Esophagus muscularis mucosa (tissue), 4 donors: Measurements from ENCODE around the gene HINT1. TPM values are rescaled to one million over a fixed set of nuclear protein-coding genes. Genes with fewer than 3 reads are reported as not detected.
"Not testable (repeated sequence)": the region's sequence is repeated elsewhere in the genome, so short reads cannot be mapped to it uniquely, and the experiment has no call there.

Source experiments
- DNase-seq: peaks from one replicate; pipeline ENCODE4 v3.0.0-alpha.2; 2017; ENCODE audit errors: extremely low spot score
- H3K27ac ChIP-seq, 4 donors: fragments of 200-600 bp; sonication (generic); replicated peaks in 1 of 4; 1 replicate in 3 of 4; 2 replicates in 1 of 4; pipeline ENCODE4 v1.5.1; 2016 to 2019; ENCODE audit warnings: mild to moderate bottlenecking in 1 of 4
- H3K27me3 ChIP-seq, 4 donors: fragments of 200-600 bp; sonication (generic); one replicate each; pipeline versions ENCODE4 v1.5.1 to v1.6.0; 2016 to 2019
- H3K36me3 ChIP-seq, 4 donors: fragments of 200-600 bp; sonication (generic); one replicate each; pipeline ENCODE4 v1.5.1; 2016 to 2019
- H3K4me1 ChIP-seq, 4 donors: fragments of 200-600 bp; sonication (generic); one replicate each; pipeline ENCODE4 v1.5.1; 2016 to 2019
- H3K4me3 ChIP-seq, 4 donors: fragments of 200-600 bp; sonication (generic); 1 replicate in 2 of 4; 2 replicates in 2 of 4; pipeline ENCODE4 v1.5.1; 2016 to 2019; ENCODE audit warnings: mild to moderate bottlenecking in 4 of 4, moderate library complexity in 1 of 4
- H3K9me3 ChIP-seq, 4 donors: fragments of 200-600 bp; sonication (generic); 1 replicate in 3 of 4; 2 replicates in 1 of 4; pipeline ENCODE4 v1.5.1; 2016 to 2019
- EP300 ChIP-seq: sonication (generic); formaldehyde crosslinking; IDR thresholded peaks from one replicate; pipeline ENCODE4 v1.6.1; 2017; ENCODE audit warnings: antibody characterized with exemption
- POLR2A ChIP-seq: fragments of 450-650 bp; IDR thresholded peaks from one replicate; pipeline ENCODE4 v1.6.1; 2017; ENCODE audit warnings: antibody characterized with exemption, moderate library complexity, mild to moderate bottlenecking, low read depth
- POLR2AphosphoS5 ChIP-seq, 2 donors: sonication (generic); formaldehyde crosslinking; IDR thresholded peaks; one replicate each; pipeline ENCODE4 v1.6.1; 2017; ENCODE audit warnings: antibody characterized with exemption in 2 of 2
- WGBS: methylation state at CpG from one replicate; pipeline ENCODE4 v1.1.5; 2018; 5-methylcytosine and 5-hydroxymethylcytosine counted together
- intact Hi-C: fragments of 100-400 bp; cut with DNase I; formaldehyde crosslinking; loops from one replicate; pipeline ENCODE4 v1.15.1; 2023
- total RNA-seq, 4 donors: library from RNA; depleted of rRNA; stranded (reverse); fragments of >200 nt; gene quantifications; one replicate each; pipeline versions ENCODE4 v1.1.0 to v1.2.1, GENCODE V29; 2016
- TF ChIP-seq, protein P1 (sequence below), 3 experiments: fragments of 200-600 bp in 2 of 3; fragments of 450-650 bp in 1 of 3; sonication (generic) in 2 of 3; IDR thresholded peaks; one replicate each; pipeline ENCODE4 v1.5.1; 2017 to 2019; ENCODE audit warnings: antibody characterized with exemption in 3 of 3, mild to moderate bottlenecking in 2 of 3, moderate library complexity in 1 of 3

The HINT1 gene
- total RNA-seq, 4 donors from 2014 or later = 129 to 251 (median 201) TPM

DNA sequence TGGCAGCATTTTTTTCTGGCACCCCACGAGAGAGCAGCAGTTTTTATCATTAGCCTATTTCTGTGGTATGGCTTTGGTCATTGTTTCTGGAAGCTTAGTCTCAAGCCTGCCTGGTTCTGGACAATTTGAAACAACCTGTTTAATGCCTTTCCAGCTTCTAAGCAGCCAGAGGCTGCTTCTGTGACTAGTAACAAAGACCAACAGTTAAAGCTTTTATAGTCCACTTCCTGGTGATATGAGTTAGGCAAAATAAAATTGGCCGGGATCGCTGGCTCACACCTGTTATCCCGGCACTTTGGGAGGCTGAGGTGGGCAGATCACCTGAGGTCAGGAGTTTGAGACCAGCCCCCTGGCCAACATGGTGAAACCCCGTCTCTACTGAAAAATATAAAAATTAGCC, 29.7 kb upstream of the HINT1 start:
- TF ChIP-seq POLR2A (no peak), EP300 (no peak), POLR2AphosphoS5 (IDR thresholded peaks at IDR 0.05) (no peak)
- TF ChIP-seq, protein P1, sequence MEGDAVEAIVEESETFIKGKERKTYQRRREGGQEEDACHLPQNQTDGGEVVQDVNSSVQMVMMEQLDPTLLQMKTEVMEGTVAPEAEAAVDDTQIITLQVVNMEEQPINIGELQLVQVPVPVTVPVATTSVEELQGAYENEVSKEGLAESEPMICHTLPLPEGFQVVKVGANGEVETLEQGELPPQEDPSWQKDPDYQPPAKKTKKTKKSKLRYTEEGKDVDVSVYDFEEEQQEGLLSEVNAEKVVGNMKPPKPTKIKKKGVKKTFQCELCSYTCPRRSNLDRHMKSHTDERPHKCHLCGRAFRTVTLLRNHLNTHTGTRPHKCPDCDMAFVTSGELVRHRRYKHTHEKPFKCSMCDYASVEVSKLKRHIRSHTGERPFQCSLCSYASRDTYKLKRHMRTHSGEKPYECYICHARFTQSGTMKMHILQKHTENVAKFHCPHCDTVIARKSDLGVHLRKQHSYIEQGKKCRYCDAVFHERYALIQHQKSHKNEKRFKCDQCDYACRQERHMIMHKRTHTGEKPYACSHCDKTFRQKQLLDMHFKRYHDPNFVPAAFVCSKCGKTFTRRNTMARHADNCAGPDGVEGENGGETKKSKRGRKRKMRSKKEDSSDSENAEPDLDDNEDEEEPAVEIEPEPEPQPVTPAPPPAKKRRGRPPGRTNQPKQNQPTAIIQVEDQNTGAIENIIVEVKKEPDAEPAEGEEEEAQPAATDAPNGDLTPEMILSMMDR (IDR thresholded peaks at IDR 0.05) = no peak
- no peaks in the 10 kb centered on the region for H3K4me1 ChIP-seq
- no peak overlapping the region for H3K27ac ChIP-seq
- H3K27me3 ChIP-seq = no peaks in the 10 kb centered on the region
- H3K4me3 ChIP-seq = no peak overlapping the region
- WGBS = 98% methylated on average over 5 of the region's 5 CpGs
- no peaks in the 10 kb centered on the region for H3K9me3 ChIP-seq
- intact Hi-C loops = no loop called here
- no peak for DNase-seq
- peaks cover 0 to 5% (median 2%) of the 10 kb centered on the region in 4 donors for H3K36me3 ChIP-seq

DNA sequence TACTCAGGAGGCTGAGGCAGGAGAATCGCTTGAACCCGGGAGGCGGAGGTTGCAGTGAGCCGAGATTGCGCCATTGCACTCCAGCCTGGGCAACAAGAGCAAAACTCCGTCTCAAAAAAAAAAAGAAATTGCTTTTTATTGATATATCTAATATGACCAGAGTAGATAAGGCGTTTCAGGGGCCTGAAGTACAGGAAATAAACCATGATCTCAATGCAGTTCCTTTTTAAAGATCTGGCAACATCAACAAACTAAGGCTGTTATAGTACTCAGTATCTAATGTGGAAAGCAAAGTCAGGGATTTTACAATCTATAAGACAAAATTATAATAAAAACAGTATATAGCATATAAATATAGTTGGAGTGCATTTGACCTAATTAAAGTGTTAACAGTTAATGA, 28.8 kb upstream of the HINT1 start:
- H3K36me3 ChIP-seq, H3K4me3 ChIP-seq, DNase-seq, intact Hi-C loops, H3K4me1 ChIP-seq, H3K27me3 ChIP-seq, H3K27ac ChIP-seq, H3K9me3 ChIP-seq: not testable (repeated sequence)
- 97% methylated on average over 7 of the region's 7 CpGs for WGBS

DNA sequence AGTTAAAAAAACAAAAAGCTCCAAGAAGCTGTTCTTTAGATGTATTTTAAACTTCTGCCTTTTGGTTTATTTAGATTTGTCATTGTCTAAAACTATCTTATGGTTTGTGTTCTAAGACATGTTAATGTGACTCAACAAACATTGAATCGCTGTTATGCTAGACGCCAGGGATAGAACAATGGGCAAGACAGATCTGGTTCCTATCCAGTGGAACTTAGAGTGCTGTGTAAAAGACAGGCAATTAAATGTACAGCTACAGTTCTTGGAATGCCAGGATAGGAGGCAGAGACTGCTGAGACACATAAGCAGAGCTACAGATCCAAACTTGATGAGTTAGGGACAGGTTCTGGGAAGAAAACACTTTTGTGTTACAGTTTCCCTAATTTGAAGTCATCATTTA, 28.1 kb upstream of the HINT1 start:
- H3K27ac ChIP-seq = no peak overlapping the region
- no peak for DNase-seq
- H3K27me3 ChIP-seq = no peaks in the 10 kb centered on the region
- H3K36me3 ChIP-seq = peaks cover 0 to 7% (median 0%) of the 10 kb centered on the region in 4 donors
- no peak overlapping the region for H3K4me3 ChIP-seq
- H3K9me3 ChIP-seq = no peaks in the 10 kb centered on the region
- intact Hi-C loops = no loop called here
- TF ChIP-seq, protein P1 (IDR thresholded peaks at IDR 0.05) = no peak
- TF ChIP-seq EP300 (no peak), POLR2A (no peak), POLR2AphosphoS5 (IDR thresholded peaks at IDR 0.05) (no peak)
- no peaks in the 10 kb centered on the region for H3K4me1 ChIP-seq
- WGBS = 48% methylated on average over 2 of the region's 2 CpGs

DNA sequence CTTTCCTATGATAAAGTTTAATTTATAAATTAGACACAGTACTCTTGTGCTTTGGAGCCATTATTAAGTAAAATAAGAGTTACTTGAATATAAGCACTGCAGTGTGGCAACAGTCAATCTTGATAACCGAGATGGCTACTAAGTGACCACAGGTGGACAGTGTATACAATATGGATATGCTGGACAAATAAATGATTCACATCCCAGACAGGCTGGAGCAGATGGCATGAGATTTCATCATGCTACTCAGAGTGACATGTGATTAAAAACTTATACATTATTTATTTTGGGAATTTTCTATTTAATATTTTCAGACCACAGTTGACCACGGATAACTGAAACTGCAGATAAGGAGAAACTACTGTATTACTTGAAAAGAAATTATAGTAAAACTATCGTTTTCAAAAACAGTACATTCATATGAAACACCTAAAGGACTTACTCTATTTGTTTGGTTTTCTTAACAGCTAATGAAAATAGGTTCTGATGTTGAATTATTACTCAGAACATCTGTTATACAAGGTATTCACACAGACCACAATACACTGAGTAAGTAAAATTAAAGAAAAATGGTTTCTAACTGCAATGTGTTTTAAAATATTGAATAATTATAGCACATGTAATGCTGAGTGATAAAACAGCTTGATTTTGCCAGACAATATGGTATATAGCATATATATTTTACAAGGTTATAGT, 21.7 kb upstream of the HINT1 start:
- Histone ChIP-seq H3K9me3 (no peaks in the 10 kb centered on the region), H3K36me3 (peaks cover 0 to 23% (median 13%) of the 10 kb centered on the region in 4 donors), H3K27me3 (no peaks in the 10 kb centered on the region), H3K27ac (no peak overlapping the region), H3K4me3 (no peak overlapping the region), H3K4me1 (no peaks in the 10 kb centered on the region)
- intact Hi-C loops = no loop called here
- DNase-seq = no peak
- WGBS = 67% methylated on average over 3 of the region's 3 CpGs
- no peak for TF ChIP-seq POLR2AphosphoS5 (IDR thresholded peaks at IDR 0.05)
- TF ChIP-seq EP300 = no peak
- no peak for TF ChIP-seq POLR2A
- TF ChIP-seq, protein P1 (IDR thresholded peaks at IDR 0.05) = no peak

DNA sequence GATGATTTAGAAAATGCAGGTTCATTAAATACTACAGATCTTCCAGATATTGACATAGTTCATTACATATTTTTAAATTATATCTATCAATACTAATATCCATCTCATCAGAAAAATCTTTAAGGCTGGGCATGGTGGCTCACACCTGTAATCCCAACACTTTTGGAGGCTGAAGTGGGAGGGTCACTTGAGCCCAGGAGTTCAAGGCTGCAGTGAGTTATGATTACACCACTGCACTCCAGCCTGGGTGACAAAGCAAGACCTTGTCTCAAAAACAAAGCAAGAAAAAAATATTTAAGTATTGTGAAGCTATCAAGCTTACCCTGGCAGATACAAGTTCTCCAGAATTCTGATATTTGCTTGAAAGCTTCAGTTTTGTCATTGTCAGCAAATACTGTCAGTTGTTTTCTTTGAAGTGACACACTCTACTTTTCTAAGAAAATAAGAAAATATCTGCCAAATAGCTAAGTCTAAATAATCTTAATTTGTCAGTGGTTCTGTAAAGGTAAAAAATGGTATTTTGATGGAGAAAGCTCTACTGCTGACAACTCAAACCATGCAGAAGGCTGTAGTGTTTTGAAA, 20.6 kb upstream of the HINT1 start:
- no peaks in the 10 kb centered on the region for H3K27me3 ChIP-seq

More for the DNA sequence above, 20.6 kb upstream of the HINT1 start:
- H3K4me1 ChIP-seq = no peaks in the 10 kb centered on the region
- H3K36me3 ChIP-seq = peaks cover 0 to 23% (median 13%) of the 10 kb centered on the region in 4 donors
- H3K9me3 ChIP-seq = no peaks in the 10 kb centered on the region
- H3K4me3 ChIP-seq = no peak overlapping the region
- no peak for TF ChIP-seq EP300
- TF ChIP-seq, protein P1 (IDR thresholded peaks at IDR 0.05) = no peak
- no peak for TF ChIP-seq POLR2A
- TF ChIP-seq POLR2AphosphoS5 (IDR thresholded peaks at IDR 0.05) = no peak
- intact Hi-C loops = no loop called here
- no peak for DNase-seq
- no peak overlapping the region for H3K27ac ChIP-seq
